A549 (cell line): ENCODE measurements around the gene PPP1R1C.

ENCODE experiments used
- CEBPB ChIP-seq, 2 experiments: fragments of >200 bp in 1 of 2; sonication (Bioruptor Twin) in 1 of 2; formaldehyde crosslinking in 1 of 2; IDR thresholded peaks; 2 replicates each; pipeline ENCODE4 v1.6.1; 2012 to 2016
- CHD2 ChIP-seq: fragments of 150-350 bp; IDR thresholded peaks from 2 replicates; pipeline ENCODE4 v1.6.1; 2014; ENCODE audit warnings: low read length; ENCODE audit not compliant: partially characterized antibody
- CTCF ChIP-seq: fragments of >200 bp; sonication (Bioruptor Twin); formaldehyde crosslinking; IDR thresholded peaks from 3 replicates; pipeline ENCODE4 v1.5.1; 2016
- EHMT2 ChIP-seq: fragments of 200-600 bp; sonication (generic); IDR thresholded peaks from 2 replicates; pipeline ENCODE4 v1.6.1; 2016; ENCODE audit warnings: antibody characterized with exemption, low read depth, mild to moderate bottlenecking, moderate library complexity
- EP300 ChIP-seq, 2 experiments: fragments of >200 bp; sonication (Bioruptor Twin); formaldehyde crosslinking; IDR thresholded peaks; 2 replicates in 1 of 2; 3 replicates in 1 of 2; pipeline ENCODE4 v1.6.1; 2016 to 2017
- JUNB ChIP-seq: fragments of >200 bp; sonication (Bioruptor Twin); formaldehyde crosslinking; IDR thresholded peaks from 2 replicates; pipeline ENCODE4 v1.6.1; 2016
- MAFK ChIP-seq: fragments of 450-650 bp; IDR thresholded peaks from 2 replicates; pipeline ENCODE4 v1.6.1; 2014; ENCODE audit not compliant: partially characterized antibody
- NPAS2 ChIP-seq: fragments of 250-450 bp; sonication (Bioruptor Pico); IDR thresholded peaks from 2 replicates; pipeline ENCODE4 v1.8.0; 2022; ENCODE audit warnings: mild to moderate bottlenecking, moderate library complexity, borderline replicate concordance
- POLR2A ChIP-seq: IDR thresholded peaks from 2 replicates; pipeline ENCODE4 v1.6.1; 2012; ENCODE audit warnings: mild to moderate bottlenecking, low read length
- RCOR1 ChIP-seq: fragments of 150-350 bp; IDR thresholded peaks from 2 replicates; pipeline ENCODE4 v1.6.1; 2014; ENCODE audit warnings: antibody characterized with exemption, low read length, low read depth
- REST ChIP-seq: fragments of 200-600 bp; sonication (generic); IDR thresholded peaks from 2 replicates; pipeline ENCODE4 v1.6.1; 2016; ENCODE audit warnings: antibody characterized with exemption, mild to moderate bottlenecking, moderate library complexity
- SMC3 ChIP-seq: fragments of >200 bp; sonication (Bioruptor Twin); formaldehyde crosslinking; IDR thresholded peaks from 3 replicates; pipeline ENCODE4 v1.6.1; 2018; ENCODE audit warnings: inconsistent platforms
- TP53 ChIP-seq: fragments of 250-450 bp; sonication (Bioruptor Pico); IDR thresholded peaks from 2 replicates; pipeline ENCODE4 v1.5.0; 2021; ENCODE audit warnings: mild to moderate bottlenecking, moderate library complexity

- TF ChIP-seq CTCF (no peak), EP300 (IDR thresholded peaks at IDR 0.05) (no peak), CEBPB (IDR thresholded peaks at IDR 0.05) (no peak), RCOR1 (no peak), POLR2A (no peak), REST (no peak), CHD2 (no peak), MAFK (no peak), EHMT2 (no peak), TP53 (no peak), SMC3 (no peak), NPAS2 (CRISPR knock-in tag) (no peak), JUNB (no peak)
Observed at GRCh38 chr2:182006595-182007341, 21.1 kb downstream of the PPP1R1C start.
